Measurements from ENCODE around the gene CYTL1.

DNA sequence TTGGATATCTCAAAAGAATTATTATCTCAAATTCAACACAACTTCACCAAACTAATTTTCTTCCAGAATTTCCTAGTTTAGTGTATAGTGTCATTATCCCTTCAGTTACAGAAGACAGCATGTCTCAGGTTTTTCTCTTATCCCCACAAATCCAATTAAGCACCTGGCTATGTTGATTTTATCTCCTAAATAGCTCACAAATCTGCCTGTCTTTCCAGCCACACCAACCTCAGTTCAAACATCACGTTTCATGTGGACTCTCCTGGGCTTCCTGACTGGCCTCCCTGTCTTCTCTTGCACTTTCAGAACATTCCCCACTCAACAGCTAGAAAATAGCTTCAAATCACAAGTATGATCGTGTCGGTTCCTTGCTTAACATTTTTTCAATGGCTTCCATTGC, 46.8 kb upstream of the CYTL1 start:
- TF ChIP-seq, protein P1, sequence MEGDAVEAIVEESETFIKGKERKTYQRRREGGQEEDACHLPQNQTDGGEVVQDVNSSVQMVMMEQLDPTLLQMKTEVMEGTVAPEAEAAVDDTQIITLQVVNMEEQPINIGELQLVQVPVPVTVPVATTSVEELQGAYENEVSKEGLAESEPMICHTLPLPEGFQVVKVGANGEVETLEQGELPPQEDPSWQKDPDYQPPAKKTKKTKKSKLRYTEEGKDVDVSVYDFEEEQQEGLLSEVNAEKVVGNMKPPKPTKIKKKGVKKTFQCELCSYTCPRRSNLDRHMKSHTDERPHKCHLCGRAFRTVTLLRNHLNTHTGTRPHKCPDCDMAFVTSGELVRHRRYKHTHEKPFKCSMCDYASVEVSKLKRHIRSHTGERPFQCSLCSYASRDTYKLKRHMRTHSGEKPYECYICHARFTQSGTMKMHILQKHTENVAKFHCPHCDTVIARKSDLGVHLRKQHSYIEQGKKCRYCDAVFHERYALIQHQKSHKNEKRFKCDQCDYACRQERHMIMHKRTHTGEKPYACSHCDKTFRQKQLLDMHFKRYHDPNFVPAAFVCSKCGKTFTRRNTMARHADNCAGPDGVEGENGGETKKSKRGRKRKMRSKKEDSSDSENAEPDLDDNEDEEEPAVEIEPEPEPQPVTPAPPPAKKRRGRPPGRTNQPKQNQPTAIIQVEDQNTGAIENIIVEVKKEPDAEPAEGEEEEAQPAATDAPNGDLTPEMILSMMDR (IDR thresholded peaks at IDR 0.05; ENCODE audit: poor library complexity, severe bottlenecking), result no peak
- TF ChIP-seq SMC3 (conservative IDR thresholded peaks at IDR 0.05; ENCODE audit: poor library complexity), result no peak
- no peak for TF ChIP-seq POLR2AphosphoS5 (IDR thresholded peaks at IDR 0.05)
